WTC11 (cell line): Measurements from ENCODE around the gene MAML2. TPM values are rescaled to one million over a fixed set of nuclear protein-coding genes. Genes with fewer than 3 reads are reported as not detected.

Experiments
- ATAC-seq: fragments of 200-7000 bp; cut with Tn5 transposase; 2 replicates; pipeline ENCODE4 v1.10.0; 2021; ENCODE audit warnings: mild to moderate bottlenecking, moderate library complexity
- CTCF ChIA-PET: fragments of 300-600 bp; sonication (Branson Sonifier 250); formaldehyde crosslinking; loops from one replicate; lab custom pipeline; 2021; ENCODE audit warnings: antibody characterized with exemption; lab: Charles Lee
- POLR2A ChIA-PET: fragments of 350-600 bp; sonication (Branson Sonifier 250); formaldehyde crosslinking; loops from one replicate; lab custom pipeline; 2021; ENCODE audit warnings: antibody characterized with exemption; lab: Charles Lee
- DNase-seq: peaks from one replicate; pipeline ENCODE4 v3.0.0; 2021; ENCODE audit warnings: low spot score
- H3K27ac Mint-ChIP-seq: 2 replicates; pipeline ENCODE4 v1.8.0; 2021; ENCODE audit warnings: mixed read lengths
- H3K27me3 Mint-ChIP-seq: 2 replicates; pipeline ENCODE4 v1.8.0; 2021; ENCODE audit warnings: low read depth, mild to moderate bottlenecking, moderate library complexity, mixed read lengths
- H3K36me3 Mint-ChIP-seq: 2 replicates; pipeline ENCODE4 v1.8.0; 2021; ENCODE audit warnings: mixed read lengths
- H3K4me1 Mint-ChIP-seq: 2 replicates; pipeline ENCODE4 v1.8.0; 2022; ENCODE audit warnings: mixed read lengths
- H3K4me3 Mint-ChIP-seq: 2 replicates; pipeline ENCODE4 v1.8.0; 2021; ENCODE audit warnings: mild to moderate bottlenecking, moderate library complexity, mixed read lengths
- H3K9me3 Mint-ChIP-seq: 2 replicates; pipeline ENCODE4 v1.8.0; 2021; ENCODE audit warnings: mixed read lengths
- FOXP4 ChIP-seq: sonication (generic); formaldehyde crosslinking; IDR thresholded peaks from 2 replicates; pipeline ENCODE4 v1.8.0; 2022; ENCODE audit warnings: mild to moderate bottlenecking, missing genetic modification reagents
- GABPB1 ChIP-seq: sonication (generic); formaldehyde crosslinking; IDR thresholded peaks from 2 replicates; pipeline ENCODE4 v1.8.1; 2023; ENCODE audit warnings: mild to moderate bottlenecking, missing genetic modification reagents
- MAX ChIP-seq: sonication (generic); formaldehyde crosslinking; IDR thresholded peaks from 2 replicates; pipeline ENCODE4 v1.8.0; 2022; ENCODE audit warnings: mild to moderate bottlenecking, missing genetic modification reagents
- NFATC4 ChIP-seq: fragments of 250-450 bp; sonication (Bioruptor Pico); IDR thresholded peaks from 2 replicates; pipeline ENCODE4 v1.9.0; 2021; ENCODE audit warnings: mild to moderate bottlenecking
- TCF7 ChIP-seq: sonication (generic); formaldehyde crosslinking; IDR thresholded peaks from 2 replicates; pipeline ENCODE4 v1.8.0; 2022; ENCODE audit warnings: mild to moderate bottlenecking, low read depth, missing genetic modification reagents, moderate library complexity
- TEAD4 ChIP-seq: sonication (generic); formaldehyde crosslinking; IDR thresholded peaks from 2 replicates; pipeline ENCODE4 v1.8.0; 2022; ENCODE audit warnings: mild to moderate bottlenecking, missing genetic modification reagents
- TP53 ChIP-seq: sonication (generic); formaldehyde crosslinking; IDR thresholded peaks from 2 replicates; pipeline ENCODE4 v1.8.1; 2023; ENCODE audit warnings: mild to moderate bottlenecking, missing genetic modification reagents
- ZNF532 ChIP-seq: fragments of 250-450 bp; sonication (Bioruptor Pico); IDR thresholded peaks from 2 replicates; pipeline ENCODE4 v1.9.0; 2021; ENCODE audit warnings: mild to moderate bottlenecking, borderline replicate concordance
- ZNF671 ChIP-seq: fragments of 250-450 bp; sonication (Bioruptor Pico); IDR thresholded peaks from 2 replicates; pipeline ENCODE4 v1.8.0; 2021; ENCODE audit warnings: mild to moderate bottlenecking
- ZSCAN18 ChIP-seq: fragments of 250-450 bp; sonication (Bioruptor Pico); IDR thresholded peaks from 2 replicates; pipeline ENCODE4 v2.1.2; 2022; ENCODE audit warnings: mild to moderate bottlenecking, moderate library complexity
- total RNA-seq: library from RNA; stranded (reverse); gene quantifications from 3 replicates; pipeline ENCODE4 v1.2.3, GENCODE V29; 2021

The MAML2 gene
- total RNA-seq, 1 experiment from 2014 or later = 8.1 TPM

- CTCF ChIA-PET = interaction anchor here (0.8 to 1.2 kb wide), 2 partner anchors 39 to 327 kb away, joined by 3 to 6 read pairs; partner anchors contain the start of gene MAML2
Observed at GRCh38 chr11:96015906-96016565, 327.0 kb downstream of the MAML2 start.

GRCh38 chr11:96014217-96014616 lies 328.8 kb downstream of the MAML2 start:
- ATAC-seq (peak; percentile 17), DNase-seq (no peak)
- H3K4me3 Mint-ChIP-seq = no peak overlapping the region
- H3K9me3 Mint-ChIP-seq = no peaks in the 10 kb centered on the region
- H3K36me3 Mint-ChIP-seq = no peaks in the 10 kb centered on the region
- peaks cover 45% of the 10 kb centered on the region for H3K4me1 Mint-ChIP-seq
- POLR2A ChIA-PET = no interaction called here
- TF ChIP-seq ZSCAN18 (CRISPR knock-in tag) = no peak
- TF ChIP-seq ZNF532 (CRISPR knock-in tag) = no peak
- TF ChIP-seq ZNF671 (CRISPR knock-in tag) = no peak
- no peaks in the 10 kb centered on the region for H3K27me3 Mint-ChIP-seq
- CTCF ChIA-PET = interaction anchor here (1.1 to 1.8 kb wide), 3 partner anchors 178 to 329 kb away, joined by 5 to 8 read pairs (median 5); partner anchors contain the start of gene MAML2
- H3K27ac Mint-ChIP-seq = peak overlapping the region; percentile 22; the same call in 1 of the 2 replicates

More at GRCh38 chr11:96015906-96016565, 327.0 kb downstream of the MAML2 start:
- TF ChIP-seq GABPB1 (CRISPR knock-in tag) (peak; percentile 97), NFATC4 (CRISPR knock-in tag) (no peak)
- DNase-seq = no peak
- ATAC-seq = peak; percentile 45
- Mint-ChIP-seq H3K4me3 (no peak overlapping the region), H3K4me1 (peaks cover 44% of the 10 kb centered on the region), H3K9me3 (no peaks in the 10 kb centered on the region), H3K27me3 (no peaks in the 10 kb centered on the region), H3K27ac (peak overlapping the region; percentile 32; the same call in 1 of the 2 replicates), H3K36me3 (no peaks in the 10 kb centered on the region)
- POLR2A ChIA-PET = no interaction called here

GRCh38 chr11:96013461-96014213 lies 329.4 kb downstream of the MAML2 start:
- no peak for TF ChIP-seq TCF7 (CRISPR knock-in tag)
- TF ChIP-seq FOXP4 = no peak
- TF ChIP-seq TP53 (CRISPR knock-in tag) = no peak
- no peak for TF ChIP-seq TEAD4 (CRISPR knock-in tag)
- peak; percentile 29; the same call in 1 of the 2 replicates for TF ChIP-seq MAX (CRISPR knock-in tag)
- H3K9me3 Mint-ChIP-seq = no peaks in the 10 kb centered on the region
- H3K27me3 Mint-ChIP-seq = no peaks in the 10 kb centered on the region
- H3K36me3 Mint-ChIP-seq = no peaks in the 10 kb centered on the region
- ChIA-PET POLR2A (no interaction called here), CTCF (interaction anchor here (1.1 to 1.8 kb wide), 3 partner anchors 177 to 330 kb away, joined by 5 to 8 read pairs (median 5); partner anchors contain the start of gene MAML2)
- ATAC-seq (peak; percentile 61), DNase-seq (no peak)
- H3K4me1 Mint-ChIP-seq = peaks cover 50% of the 10 kb centered on the region
- H3K27ac Mint-ChIP-seq = 0 out of 2 replicates have a peak overlapping the region, but pooled peaks have one; percentile 9
- H3K4me3 Mint-ChIP-seq = no peak overlapping the region
